Measurements from ENCODE around the gene MED14. TPM values are rescaled to one million over a fixed set of nuclear protein-coding genes. Genes with fewer than 3 reads are reported as not detected.

Gene MED14
- total and polyA plus RNA-seq, 2 experiments from 2014 or later, result 13.3 to 34.7 TPM

GRCh38 chrX:40622479-40623138 lies 112.7 kb downstream of the MED14 start:
- no peak for DNase-seq
- no peak overlapping the region for H3K4me3 ChIP-seq
- no peak for TF ChIP-seq EZH2 (IDR thresholded peaks at IDR 0.05; ENCODE audit: insufficient read depth, poor library complexity, severe bottlenecking)
- TF ChIP-seq EZH2phosphoT487 (IDR thresholded peaks at IDR 0.05; ENCODE audit: insufficient read depth, low read depth), result no peak
- in situ Hi-C loops (cut with MboI), result no loop called here
- no peaks in the 10 kb centered on the region for H3F3A ChIP-seq (ENCODE audit: insufficient read depth)
- no peaks in the 10 kb centered on the region for H3K79me2 ChIP-seq (ENCODE audit: insufficient read depth)
- no peak overlapping the region for H2AFZ ChIP-seq
- H3K9me3 ChIP-seq (ENCODE audit: low read depth), result no peaks in the 10 kb centered on the region
- no peaks in the 10 kb centered on the region for H3K36me3 ChIP-seq (ENCODE audit: low read depth)
- 43 to 51% methylated on average over 17 of the region's 18 CpGs for WGBS, 2 experiments (ENCODE audit: low coverage in 1 of 2, low lambda C conversion rate in 2 of 2, missing lambda C conversion rate in 2 of 2)
- H3K9ac ChIP-seq, result no peak overlapping the region
- no peak overlapping the region for H3K27ac ChIP-seq
- H3K4me1 ChIP-seq (ENCODE audit: insufficient read depth), result no peaks in the 10 kb centered on the region
- no peaks in the 10 kb centered on the region for H3K27me3 ChIP-seq (replicated peaks; ENCODE audit: insufficient read depth)
- H3K9me2 ChIP-seq (ENCODE audit: insufficient read depth), result no peaks in the 10 kb centered on the region
- no peaks in the 10 kb centered on the region for H4K20me1 ChIP-seq (ENCODE audit: insufficient read depth)
- no peak overlapping the region for H3K4me2 ChIP-seq (ENCODE audit: unreplicated experiment)

GRCh38 chrX:40617566-40617965 lies 117.8 kb downstream of the MED14 start:
- WGBS, 2 experiments (ENCODE audit: low coverage in 1 of 2, low lambda C conversion rate in 2 of 2, missing lambda C conversion rate in 2 of 2), result 86 to 87% methylated on average over 7 of the region's 7 CpGs
- no peak overlapping the region for H3K27ac ChIP-seq
- no peaks in the 10 kb centered on the region for H3K36me3 ChIP-seq (ENCODE audit: low read depth)
- H3K4me3 ChIP-seq, result no peak overlapping the region
- in situ Hi-C loops (cut with MboI), result no loop called here
- DNase-seq, result no peak
- no peaks in the 10 kb centered on the region for H4K20me1 ChIP-seq (ENCODE audit: insufficient read depth)
- H3F3A ChIP-seq (ENCODE audit: insufficient read depth), result peaks cover 4% of the 10 kb centered on the region; the same call in 1 of the 2 replicates
- no peaks in the 10 kb centered on the region for H3K9me3 ChIP-seq (ENCODE audit: low read depth)
- H3K79me2 ChIP-seq (ENCODE audit: insufficient read depth), result no peaks in the 10 kb centered on the region
- no peak overlapping the region for H3K9ac ChIP-seq
- H2AFZ ChIP-seq, result no peak overlapping the region
- no peak for TF ChIP-seq EZH2phosphoT487 (IDR thresholded peaks at IDR 0.05; ENCODE audit: insufficient read depth, low read depth)
- no peak for TF ChIP-seq EZH2 (IDR thresholded peaks at IDR 0.05; ENCODE audit: insufficient read depth, poor library complexity, severe bottlenecking)
- no peaks in the 10 kb centered on the region for H3K9me2 ChIP-seq (ENCODE audit: insufficient read depth)
- H3K4me2 ChIP-seq (ENCODE audit: unreplicated experiment), result no peak overlapping the region
- H3K27me3 ChIP-seq (replicated peaks; ENCODE audit: insufficient read depth), result no peaks in the 10 kb centered on the region
- H3K4me1 ChIP-seq (ENCODE audit: insufficient read depth), result no peaks in the 10 kb centered on the region

GRCh38 chrX:40615976-40616375 lies 119.4 kb downstream of the MED14 start:
- Histone ChIP-seq H3F3A (ENCODE audit: insufficient read depth) (peaks cover 4% of the 10 kb centered on the region; the same call in 1 of the 2 replicates), H2AFZ (no peak overlapping the region), H4K20me1 (ENCODE audit: insufficient read depth) (no peaks in the 10 kb centered on the region), H3K4me3 (no peak overlapping the region), H3K9ac (no peak overlapping the region), H3K9me2 (ENCODE audit: insufficient read depth) (no peaks in the 10 kb centered on the region), H3K36me3 (ENCODE audit: low read depth) (no peaks in the 10 kb centered on the region), H3K79me2 (ENCODE audit: insufficient read depth) (no peaks in the 10 kb centered on the region), H3K27ac (no peak overlapping the region), H3K9me3 (ENCODE audit: low read depth) (no peaks in the 10 kb centered on the region), H3K4me1 (ENCODE audit: insufficient read depth) (no peaks in the 10 kb centered on the region), H3K4me2 (ENCODE audit: unreplicated experiment) (no peak overlapping the region), H3K27me3 (replicated peaks; ENCODE audit: insufficient read depth) (no peaks in the 10 kb centered on the region)
- in situ Hi-C loops (cut with MboI), result no loop called here
- no peak for DNase-seq
- 83 to 84% methylated on average over 9 of the region's 9 CpGs for WGBS, 2 experiments (ENCODE audit: low coverage in 1 of 2, low lambda C conversion rate in 2 of 2, missing lambda C conversion rate in 2 of 2)
- TF ChIP-seq EZH2phosphoT487 (IDR thresholded peaks at IDR 0.05; ENCODE audit: insufficient read depth, low read depth) (no peak), EZH2 (IDR thresholded peaks at IDR 0.05; ENCODE audit: insufficient read depth, poor library complexity, severe bottlenecking) (no peak)

GRCh38 chrX:40612511-40612910 lies 122.8 kb downstream of the MED14 start:
- in situ Hi-C loops (cut with MboI), result no loop called here
- H3K27me3 ChIP-seq (replicated peaks; ENCODE audit: insufficient read depth), result no peaks in the 10 kb centered on the region
- H3K9me3 ChIP-seq (ENCODE audit: low read depth), result no peaks in the 10 kb centered on the region
- no peak for TF ChIP-seq EZH2 (IDR thresholded peaks at IDR 0.05; ENCODE audit: insufficient read depth, poor library complexity, severe bottlenecking)
- TF ChIP-seq EZH2phosphoT487 (IDR thresholded peaks at IDR 0.05; ENCODE audit: insufficient read depth, low read depth), result no peak
- H3K4me2 ChIP-seq (ENCODE audit: unreplicated experiment), result no peak overlapping the region
- no peak for DNase-seq
- H4K20me1 ChIP-seq (ENCODE audit: insufficient read depth), result no peaks in the 10 kb centered on the region
- no peaks in the 10 kb centered on the region for H3K9me2 ChIP-seq (ENCODE audit: insufficient read depth)
- H2AFZ ChIP-seq, result no peak overlapping the region
- H3K4me3 ChIP-seq, result no peak overlapping the region
- peaks cover 4% of the 10 kb centered on the region; the same call in 1 of the 2 replicates for H3F3A ChIP-seq (ENCODE audit: insufficient read depth)
- H3K9ac ChIP-seq, result no peak overlapping the region
- no peaks in the 10 kb centered on the region for H3K4me1 ChIP-seq (ENCODE audit: insufficient read depth)
- no peaks in the 10 kb centered on the region for H3K79me2 ChIP-seq (ENCODE audit: insufficient read depth)
- WGBS, 2 experiments (ENCODE audit: low coverage in 1 of 2, low lambda C conversion rate in 2 of 2, missing lambda C conversion rate in 2 of 2), result 50 to 52% methylated on average over 4 of the region's 4 CpGs
- no peaks in the 10 kb centered on the region for H3K36me3 ChIP-seq (ENCODE audit: low read depth)
- no peak overlapping the region for H3K27ac ChIP-seq
